IMR-90 (cell line): ENCODE measurements around the gene WNT11. TPM values are rescaled to one million over a fixed set of nuclear protein-coding genes. Genes with fewer than 3 reads are reported as not detected.

Experiments used
- ATAC-seq: fragments of 200-7000 bp; cut with Tn5 transposase; 2 replicates; pipeline ENCODE4 v1.9.1; 2020; ENCODE audit warnings: low read depth, mild to moderate bottlenecking, moderate library complexity
- BruUV-seq: library from RNA; stranded (reverse); fragments of 400-500 nt; replicated peaks from 2 replicates; lab custom pipeline; 2021; lab: Mats Ljungman, UMichigan
- CTCF ChIA-PET: fragments of 300-600 bp; formaldehyde crosslinking; extraction: SDS; loops from one replicate; lab custom pipeline; 2021; ENCODE audit warnings: antibody characterized with exemption; lab: Yijun Ruan, JAX
- POLR2A ChIA-PET: fragments of 300-600 bp; sonication (Branson Sonifier 250); formaldehyde crosslinking; loops from one replicate; lab custom pipeline; 2022; ENCODE audit warnings: antibody characterized with exemption; ENCODE audit not compliant: unreplicated experiment; lab: Charles Lee
- DNase-seq: peaks from one replicate; pipeline ENCODE4 v3.0.0; 2013
- H2AFZ ChIP-seq: replicated peaks from 2 replicates; pipeline ENCODE3; 2013; ENCODE audit warnings: low read length, mild to moderate bottlenecking; ENCODE audit not compliant: poor library complexity
- H2AK5ac ChIP-seq: 2 replicates; pipeline ENCODE4 v1.6.1; 2013; ENCODE audit warnings: low read depth, low read length, inconsistent platforms
- H2AK9ac ChIP-seq: replicated peaks from 2 replicates; pipeline ENCODE3; 2013; ENCODE audit warnings: mild to moderate bottlenecking, low read depth, low read length, moderate library complexity; ENCODE audit not compliant: poor library complexity
- H2BK120ac ChIP-seq: 2 replicates; pipeline ENCODE4 v1.6.1; 2013; ENCODE audit warnings: low read depth, low read length, inconsistent platforms
- H2BK15ac ChIP-seq: 3 replicates; pipeline ENCODE4 v1.6.1; 2013; ENCODE audit warnings: low read depth, low read length, inconsistent platforms
- H2BK20ac ChIP-seq: 2 replicates; pipeline ENCODE4 v1.6.1; 2013; ENCODE audit warnings: low read depth, mild to moderate bottlenecking, inconsistent platforms, low read length, moderate library complexity
- H2BK5ac ChIP-seq: 2 replicates; pipeline ENCODE4 v1.6.1; 2013; ENCODE audit warnings: mild to moderate bottlenecking, low read depth, low read length, inconsistent platforms; ENCODE audit not compliant: poor library complexity, severe bottlenecking
- H3K14ac ChIP-seq: replicated peaks from 2 replicates; pipeline ENCODE4 v1.6.1; 2013; ENCODE audit warnings: low read depth, low read length, inconsistent platforms
- H3K18ac ChIP-seq: 2 replicates; pipeline ENCODE4 v1.6.1; 2013; ENCODE audit warnings: low read depth, low read length, control low read depth
- H3K23ac ChIP-seq: 2 replicates; pipeline ENCODE4 v1.6.1; 2013; ENCODE audit warnings: low read depth, low read length, inconsistent platforms
- H3K27ac ChIP-seq: 2 replicates; pipeline ENCODE4 v1.5.1; 2013; ENCODE audit warnings: mild to moderate bottlenecking, control low read depth, low read length; ENCODE audit not compliant: insufficient read depth
- H3K27me3 ChIP-seq: 2 replicates; pipeline ENCODE4 v1.6.1; 2013; ENCODE audit warnings: low read length; ENCODE audit not compliant: control insufficient read depth, insufficient read depth
- H3K36me3 ChIP-seq: 2 replicates; pipeline ENCODE4 v1.6.1; 2013; ENCODE audit warnings: low read length, mixed read lengths; ENCODE audit not compliant: control insufficient read depth, insufficient read depth
- H3K4ac ChIP-seq: 2 replicates; pipeline ENCODE4 v1.6.1; 2013; ENCODE audit warnings: low read depth, low read length, inconsistent platforms
- H3K4me1 ChIP-seq: 2 replicates; pipeline ENCODE4 v1.6.1; 2013; ENCODE audit warnings: low read length, mixed read lengths; ENCODE audit not compliant: control insufficient read depth, insufficient read depth
- H3K4me2 ChIP-seq: 2 replicates; pipeline ENCODE4 v1.6.1; 2013; ENCODE audit warnings: low read depth, mild to moderate bottlenecking, control low read depth, low read length, moderate library complexity
- H3K4me3 ChIP-seq: 2 replicates; pipeline ENCODE4 v1.5.1; 2013; ENCODE audit warnings: low read depth, mild to moderate bottlenecking, control low read depth, low read length, moderate library complexity; ENCODE audit not compliant: insufficient read depth
- H3K56ac ChIP-seq: 2 replicates; pipeline ENCODE4 v1.6.1; 2013; ENCODE audit warnings: low read length, inconsistent platforms; ENCODE audit not compliant: insufficient read depth; ENCODE audit errors: extremely low read depth
- H3K79me1 ChIP-seq, 2 experiments: 2 replicates each; pipeline ENCODE4 v1.6.1; 2013; ENCODE audit warnings: low read length in 2 of 2, inconsistent platforms in 1 of 2, low read depth in 1 of 2
- H3K9ac ChIP-seq: 2 replicates; pipeline ENCODE4 v1.6.1; 2013; ENCODE audit warnings: low read depth, low read length, control low read depth
- H3K9me1 ChIP-seq: 2 replicates; pipeline ENCODE4 v1.6.1; 2013; ENCODE audit warnings: low read length, inconsistent platforms; ENCODE audit not compliant: insufficient read depth
- H3K9me3 ChIP-seq: 2 replicates; pipeline ENCODE4 v1.6.1; 2013; ENCODE audit warnings: low read length; ENCODE audit not compliant: control insufficient read depth, insufficient read depth
- H4K20me1 ChIP-seq: 2 replicates; pipeline ENCODE4 v1.6.1; 2013; ENCODE audit warnings: low read length, inconsistent platforms; ENCODE audit not compliant: insufficient read depth
- H4K5ac ChIP-seq: 2 replicates; pipeline ENCODE4 v1.6.1; 2013; ENCODE audit warnings: mild to moderate bottlenecking, low read depth, low read length, control low read depth
- H4K8ac ChIP-seq, 2 experiments: 2 replicates each; pipeline ENCODE4 v1.6.1; 2013; ENCODE audit warnings: low read depth in 2 of 2, low read length in 2 of 2, control low read depth in 1 of 2, inconsistent platforms in 1 of 2
- H4K91ac ChIP-seq: 2 replicates; pipeline ENCODE4 v1.6.1; 2013; ENCODE audit warnings: low read depth, low read length, inconsistent platforms; ENCODE audit not compliant: insufficient read depth
- BHLHE40 ChIP-seq: fragments of 150-350 bp; IDR thresholded peaks from 2 replicates; pipeline ENCODE4 v1.6.1; 2016; ENCODE audit warnings: mild to moderate bottlenecking, low read depth, low read length
- CEBPB ChIP-seq: IDR thresholded peaks from 2 replicates; pipeline ENCODE4 v1.6.1; 2012; ENCODE audit warnings: low read depth, low read length, improper control_type of control experiment
- CHD1 ChIP-seq: IDR thresholded peaks from 2 replicates; pipeline ENCODE4 v1.6.1; 2012; ENCODE audit warnings: low read depth, low read length, improper control_type of control experiment
- CTCF ChIP-seq: conservative IDR thresholded peaks from 2 replicates; pipeline ENCODE4 v1.5.1; 2012; ENCODE audit warnings: mild to moderate bottlenecking, low read depth, low read length, improper control_type of control experiment
- ELK1 ChIP-seq: fragments of 150-350 bp; IDR thresholded peaks from 2 replicates; pipeline ENCODE4 v1.6.1; 2016; ENCODE audit warnings: low read depth, mild to moderate bottlenecking, low read length, moderate library complexity, borderline replicate concordance
- FOS ChIP-seq: fragments of 150-350 bp; IDR thresholded peaks from 2 replicates; pipeline ENCODE4 v1.6.1; 2016; ENCODE audit warnings: low read depth, low read length
- MAZ ChIP-seq: IDR thresholded peaks from 2 replicates; pipeline ENCODE4 v1.6.1; 2012; ENCODE audit warnings: low read depth, mild to moderate bottlenecking, low read length, improper control_type of control experiment, moderate library complexity, borderline replicate concordance
- MXI1 ChIP-seq: IDR thresholded peaks from 2 replicates; pipeline ENCODE4 v1.6.1; 2012; ENCODE audit warnings: low read depth, mild to moderate bottlenecking, low read length, moderate library complexity, borderline replicate concordance
- NFE2L2 ChIP-seq: fragments of 150-350 bp; IDR thresholded peaks from 2 replicates; pipeline ENCODE4 v1.6.1; 2016; ENCODE audit warnings: low read depth, mild to moderate bottlenecking, low read length
- POLR2A ChIP-seq: IDR thresholded peaks from 2 replicates; pipeline ENCODE4 v1.6.1; 2012; ENCODE audit warnings: mild to moderate bottlenecking, low read depth, low read length
- RAD21 ChIP-seq: IDR thresholded peaks from 2 replicates; pipeline ENCODE4 v1.6.1; 2012; ENCODE audit warnings: low read length, improper control_type of control experiment
- RCOR1 ChIP-seq: IDR thresholded peaks from 2 replicates; pipeline ENCODE4 v1.6.1; 2012; ENCODE audit warnings: mild to moderate bottlenecking, low read length, improper control_type of control experiment; ENCODE audit not compliant: insufficient replicate concordance
- RFX5 ChIP-seq: IDR thresholded peaks from 2 replicates; pipeline ENCODE4 v1.8.0; 2012; ENCODE audit warnings: low read depth, mild to moderate bottlenecking, low read length, moderate library complexity
- SMC3 ChIP-seq: fragments of 150-350 bp; IDR thresholded peaks from 2 replicates; pipeline ENCODE4 v1.6.1; 2016; ENCODE audit warnings: low read depth, mild to moderate bottlenecking, antibody characterized with exemption, low read length, moderate library complexity
- USF2 ChIP-seq: fragments of 150-350 bp; IDR thresholded peaks from 2 replicates; pipeline ENCODE4 v1.6.1; 2017; ENCODE audit warnings: mild to moderate bottlenecking, antibody characterized with exemption, low read length, low read depth
- WGBS, 2 experiments: methylation state at CpG; one replicate each; pipeline versions ENCODE4 v1.1.5 to v1.1.7; 2013; ENCODE audit warnings: missing lambda C conversion rate in 2 of 2; ENCODE audit not compliant: insufficient read length in 1 of 2; ENCODE audit errors: extremely low coverage in 2 of 2; 5-methylcytosine and 5-hydroxymethylcytosine counted together
- dilution Hi-C: fragments of 300-500 bp; cut with HindIII; formaldehyde crosslinking; loops from one replicate; pipeline ENCODE4 v1.14.3; 2018; ENCODE audit warnings: low sequenced_read_pairs; ENCODE audit not compliant: unreplicated experiment
- in situ Hi-C: fragments of 300-500 bp; cut with MboI; formaldehyde crosslinking; loops from 3 replicates; pipeline ENCODE4 v1.14.3; 2019; ENCODE audit warnings: low sequenced_read_pairs, inconsistent platforms, mixed read lengths
- intact Hi-C: fragments of 100-400 bp; cut with micrococcal nuclease; formaldehyde crosslinking; loops from 2 replicates; pipeline ENCODE4 v1.10.0; 2022
- polyA plus RNA-seq, 3 experiments: library from polyadenylated mRNA; depleted of rRNA; stranded (reverse); fragments of >200 nt; gene quantifications; 2 replicates each; pipeline ENCODE4 v1.2.3, GENCODE V29; 2012; ENCODE audit warnings: low replicate concordance in 1 of 3
- total RNA-seq: library from RNA; depleted of rRNA; stranded (reverse); fragments of >200 nt; gene quantifications from 2 replicates; pipeline ENCODE4 v1.2.3, GENCODE V29; 2012

The WNT11 gene
- total and polyA plus RNA-seq, 2 of the 4 experiments (the other 2 are of a cell fraction) = 0.10 TPM; not detected in 1

- Histone ChIP-seq H3K9me1 (no peaks in the 10 kb centered on the region), H3K4me3 (no peak overlapping the region), H3K36me3 (no peaks in the 10 kb centered on the region), H3K27ac (no peak overlapping the region), H4K20me1 (no peaks in the 10 kb centered on the region), H3K56ac (no peak overlapping the region), H3K4ac (no peak overlapping the region), H3K9me3 (no peaks in the 10 kb centered on the region), H2BK5ac (no peak overlapping the region), H3K4me2 (no peak overlapping the region), H2BK20ac (no peak overlapping the region), H3K4me1 (peaks cover 4% of the 10 kb centered on the region; the same call in 1 of the 2 replicates), H3K18ac (no peak overlapping the region), H2AK9ac (no peak overlapping the region), H2BK120ac (no peak overlapping the region), H2AFZ (no peak overlapping the region), H3K79me1 (no peaks in the 10 kb centered on the region), H3K14ac (no peak overlapping the region), H3K9ac (no peak overlapping the region), H4K91ac (no peak overlapping the region), H3K27me3 (peaks cover 42% of the 10 kb centered on the region), H2BK15ac (no peak overlapping the region), H4K8ac (no peak overlapping the region), H2AK5ac (no peak overlapping the region), H4K5ac (no peak overlapping the region), H3K23ac (no peak overlapping the region)
- ChIA-PET POLR2A (no interaction called here), CTCF (no interaction called here)
- dilution Hi-C loops (no loop called here), intact Hi-C loops (no loop called here), in situ Hi-C loops (no loop called here)
- ATAC-seq (no peak), DNase-seq (no peak)
- no TSS peak for BruUV-seq
- 90% methylated on average over 8 of the region's 24 CpGs; no CpG with 5 or more reads in 1 of the 2 experiments for WGBS, 2 experiments
- TF ChIP-seq CHD1 (no peak), SMC3 (no peak), RAD21 (no peak), RFX5 (no peak), CTCF (no peak), USF2 (no peak), ELK1 (no peak), POLR2A (no peak), BHLHE40 (no peak), CEBPB (no peak), MXI1 (no peak), MAZ (no peak), NFE2L2 (no peak), RCOR1 (no peak), FOS (no peak)
Measured at GRCh38 chr11:76158394-76159302, 47.7 kb downstream of the WNT11 start.
